ENCODE data around the gene DEPDC4.
"Not testable (repeated sequence)": the region's sequence is repeated elsewhere in the genome, so short reads cannot be mapped to it uniquely, and the experiment has no call there.

DEPDC4 gene

DNA sequence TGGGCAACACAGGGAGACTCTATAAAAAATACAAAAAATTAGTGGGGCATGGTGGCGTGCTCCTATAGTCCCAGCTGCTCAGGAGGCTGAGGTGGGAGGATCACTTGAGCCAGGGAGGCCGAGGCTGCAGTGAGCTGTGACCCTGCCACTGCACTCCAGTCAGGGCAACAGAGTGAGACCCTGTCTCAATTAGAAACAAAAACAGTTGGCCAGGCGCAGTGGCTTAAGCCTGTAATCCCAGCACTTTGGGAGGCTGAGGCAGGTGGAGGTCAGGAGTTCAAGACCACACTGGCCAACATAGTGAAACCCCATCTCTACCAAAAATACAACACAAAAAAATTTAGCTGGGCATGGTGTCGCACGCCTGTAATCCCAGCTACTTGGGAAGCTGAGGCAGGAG is 1.8 kb downstream of the DEPDC4 start:
- DNase-seq: not testable (repeated sequence)

DNA sequence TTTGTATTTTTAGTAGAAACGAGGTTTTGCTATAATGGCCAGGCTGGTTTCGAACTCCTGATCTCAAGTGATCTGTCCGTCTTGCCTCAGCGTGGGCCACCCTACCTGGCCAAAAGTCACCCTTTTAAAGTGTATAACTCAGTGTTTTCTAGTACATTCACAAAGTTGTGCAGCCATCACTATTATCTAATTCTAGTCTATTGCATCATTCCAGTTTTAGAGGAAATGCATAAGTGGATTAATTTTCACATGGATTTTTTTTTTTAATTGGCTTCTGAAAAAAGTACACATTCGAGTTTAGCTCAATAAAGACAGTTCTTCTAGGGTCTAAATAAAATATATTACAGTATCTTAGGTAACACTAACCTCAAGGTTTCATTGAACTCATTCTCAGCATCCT is 3.7 kb downstream of the DEPDC4 start:
- DNase-seq: no peak

DNA sequence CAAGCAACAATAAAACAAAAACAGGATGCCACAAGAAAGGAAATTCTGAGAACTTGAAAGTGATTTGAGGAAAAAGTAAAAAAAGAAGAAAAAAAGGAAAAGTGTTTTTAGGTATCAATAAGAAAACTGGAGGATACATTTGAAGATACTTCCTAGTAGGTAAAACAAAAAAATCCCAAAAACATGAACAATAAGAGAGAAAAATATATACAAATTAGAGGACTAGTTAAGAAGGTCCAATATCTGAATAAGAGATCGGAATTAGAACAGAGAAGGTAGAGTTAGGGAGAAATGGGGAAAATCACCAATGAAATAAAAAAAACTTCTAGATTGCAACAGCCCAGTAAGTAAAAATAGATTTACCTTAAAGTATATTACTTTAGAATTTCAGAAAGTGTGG is 8.8 kb downstream of the DEPDC4 start:
- no peak for DNase-seq

DNA sequence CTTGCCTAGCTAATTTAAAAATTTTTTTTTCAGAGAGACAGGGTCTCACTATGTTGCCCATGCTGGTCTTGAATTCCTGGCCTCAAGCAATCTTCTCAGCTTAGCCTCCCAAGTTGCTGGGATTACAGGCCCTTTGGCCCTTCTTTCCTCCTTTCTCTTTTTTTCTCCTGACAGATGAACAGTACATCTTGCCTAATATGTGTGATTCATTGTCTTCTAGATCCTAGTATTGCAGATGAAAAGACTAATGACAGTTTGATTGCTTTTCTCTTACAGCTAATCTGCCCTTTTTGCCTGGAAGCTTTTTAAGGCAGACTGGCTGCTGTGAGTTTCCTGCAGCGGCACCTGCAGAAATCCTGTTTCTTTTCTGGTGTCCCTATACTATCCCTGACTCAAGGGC is 12.0 kb downstream of the DEPDC4 start:
- no peak for DNase-seq

DNA sequence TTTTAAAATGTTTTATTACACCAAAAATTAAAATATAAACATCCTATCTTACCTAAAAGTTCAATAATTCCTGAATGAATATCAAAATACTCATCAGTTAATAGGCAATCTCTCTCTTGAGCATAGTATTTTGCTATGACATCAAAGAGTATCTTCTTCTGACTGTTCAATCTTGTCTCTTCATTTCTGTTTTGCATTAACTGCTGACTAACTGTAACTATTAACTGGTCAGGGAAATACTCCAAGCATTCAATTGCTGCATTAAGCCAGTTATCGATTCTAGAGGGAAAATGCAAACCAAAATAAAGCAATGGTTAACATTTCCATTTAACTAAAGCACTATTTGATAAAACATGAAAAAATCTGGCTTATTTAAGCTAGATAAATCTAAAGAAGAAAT is 13.4 kb downstream of the DEPDC4 start:
- no peak for DNase-seq

DNA sequence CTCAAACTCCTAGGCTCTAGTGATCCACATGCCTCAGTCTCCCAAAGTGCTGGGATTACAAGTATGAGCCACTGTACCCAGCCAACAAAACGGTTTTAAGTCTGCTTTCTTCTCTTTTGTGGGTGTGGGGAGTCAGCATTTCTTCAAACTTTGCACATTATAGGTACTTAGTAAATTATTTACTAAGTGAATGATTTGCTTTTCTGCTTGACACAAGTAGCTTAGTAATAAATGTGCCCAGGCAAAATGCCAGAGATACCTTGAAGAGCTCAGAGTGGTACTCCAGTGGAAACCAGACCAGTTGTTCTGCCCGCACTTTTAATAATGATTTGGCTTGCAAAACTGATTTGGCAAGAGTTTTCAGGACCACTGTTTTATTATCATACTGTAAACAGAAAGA is 15.0 kb downstream of the DEPDC4 start:
- DNase-seq: no peak

DNA sequence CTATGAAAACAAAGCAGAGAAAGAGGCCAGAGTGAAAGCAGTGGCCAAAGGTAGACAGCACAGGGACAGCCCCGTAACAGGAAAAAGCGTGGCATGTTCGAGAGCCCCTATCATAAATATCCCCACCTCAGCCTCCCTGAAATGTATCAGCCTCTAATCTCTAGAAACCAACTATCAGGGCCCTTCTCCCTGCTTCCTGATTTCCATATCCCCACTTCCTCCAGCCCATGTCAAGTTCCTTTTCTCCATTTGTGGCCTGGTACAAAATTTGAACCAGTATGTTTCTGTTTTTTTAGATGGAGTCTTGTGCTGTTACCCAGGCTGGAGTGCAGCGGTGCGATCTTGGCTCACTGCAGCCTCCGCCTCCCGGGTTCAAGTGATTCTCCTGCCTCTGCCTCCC is 16.9 kb downstream of the DEPDC4 start:
- no peak for DNase-seq

DNA sequence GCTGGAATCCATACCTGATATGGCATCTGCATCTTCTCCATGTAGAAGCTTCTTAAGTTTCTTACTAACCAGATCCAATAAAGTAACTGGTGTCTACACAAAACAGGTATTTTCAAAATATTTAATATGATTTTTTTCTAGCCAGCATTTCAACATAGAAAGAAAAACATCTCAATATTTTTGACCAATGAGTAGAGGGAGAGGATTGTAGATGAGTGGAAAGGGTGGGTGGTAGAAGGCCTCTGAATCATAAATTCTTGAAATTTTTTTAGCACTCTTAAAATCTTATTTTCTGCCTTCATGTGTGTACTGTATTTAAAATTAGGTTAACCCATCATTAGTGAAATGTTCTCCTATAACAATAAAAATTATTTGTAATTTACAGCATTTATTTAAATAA is 18.0 kb downstream of the DEPDC4 start:
- no peak for DNase-seq

DNA sequence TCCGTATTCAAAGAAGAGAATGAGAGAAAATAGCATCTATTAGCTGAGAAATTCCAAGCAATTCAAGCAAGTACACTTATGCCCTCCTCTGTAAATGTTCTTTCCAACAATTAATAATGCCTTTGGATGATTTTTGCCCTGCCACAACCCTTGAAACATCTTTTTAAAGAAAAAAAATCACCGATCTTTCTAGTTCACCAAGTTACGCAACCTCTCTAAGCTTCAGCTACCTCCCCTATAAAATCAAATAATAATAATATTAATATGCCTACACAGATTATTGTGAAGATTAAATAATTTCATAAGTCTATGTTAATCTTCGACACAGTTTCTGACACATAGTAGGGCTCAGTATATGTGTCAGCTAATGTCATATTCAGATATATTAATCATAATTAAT is 19.1 kb downstream of the DEPDC4 start:
- DNase-seq: no peak

DNA sequence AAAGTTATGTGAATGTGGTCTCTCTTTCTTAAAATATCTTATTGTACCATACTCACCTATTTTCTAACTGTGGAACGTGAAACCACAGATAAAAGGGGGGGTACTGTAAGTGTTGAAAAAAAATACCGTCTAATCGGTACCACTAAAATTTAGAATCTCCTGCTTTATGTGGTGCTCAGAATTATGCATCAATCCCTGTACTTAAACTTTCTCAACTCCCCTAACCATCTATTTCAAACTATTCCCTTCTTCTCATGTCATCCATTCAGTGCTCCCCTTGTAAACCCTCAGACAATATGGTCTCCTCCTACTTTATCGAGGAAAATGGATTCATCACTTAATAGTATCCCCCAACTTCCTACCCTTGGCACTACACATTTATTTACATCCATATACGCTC is 23.7 kb downstream of the DEPDC4 start:
- no peak for DNase-seq

DNA sequence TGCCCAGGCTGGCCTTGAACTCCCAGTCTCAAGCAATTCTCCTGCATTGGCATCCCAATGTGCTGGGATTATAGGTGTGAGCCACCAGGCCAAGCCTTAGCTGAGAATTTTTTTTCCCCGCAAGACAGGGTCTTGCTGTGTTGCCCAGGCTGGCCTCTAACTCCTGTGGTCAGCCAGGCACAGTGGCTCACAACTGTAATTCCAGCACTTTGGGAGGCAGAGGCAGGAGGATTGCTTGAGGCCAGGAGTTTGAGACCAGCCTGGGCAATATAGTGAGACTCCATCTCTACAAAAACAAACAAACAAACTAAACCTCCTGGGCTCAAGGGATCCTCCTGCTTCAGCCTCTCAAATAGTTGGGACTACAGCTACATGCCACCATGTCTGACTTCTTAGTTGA is 27.3 kb downstream of the DEPDC4 start:
- DNase-seq: no peak

DNA sequence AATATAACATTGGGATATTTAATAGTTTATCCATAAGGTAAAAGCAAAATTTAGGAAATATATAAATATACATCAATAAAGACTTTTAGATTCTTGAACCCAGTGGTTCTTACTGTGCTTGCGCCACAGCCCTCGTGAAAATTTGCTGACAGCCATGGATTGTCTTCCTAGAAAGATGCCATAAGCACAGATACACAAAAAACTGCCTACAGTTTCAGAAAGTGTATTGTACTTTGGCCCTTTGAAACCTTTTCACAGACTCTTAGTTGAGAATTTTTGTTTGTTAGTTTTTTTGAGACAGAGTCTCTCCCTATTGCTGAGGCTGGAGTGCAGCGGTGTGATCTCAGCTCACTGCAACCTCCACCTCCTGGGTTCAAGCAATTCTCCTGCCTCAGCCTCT is 28.1 kb downstream of the DEPDC4 start:
- DNase-seq: no peak

DNA sequence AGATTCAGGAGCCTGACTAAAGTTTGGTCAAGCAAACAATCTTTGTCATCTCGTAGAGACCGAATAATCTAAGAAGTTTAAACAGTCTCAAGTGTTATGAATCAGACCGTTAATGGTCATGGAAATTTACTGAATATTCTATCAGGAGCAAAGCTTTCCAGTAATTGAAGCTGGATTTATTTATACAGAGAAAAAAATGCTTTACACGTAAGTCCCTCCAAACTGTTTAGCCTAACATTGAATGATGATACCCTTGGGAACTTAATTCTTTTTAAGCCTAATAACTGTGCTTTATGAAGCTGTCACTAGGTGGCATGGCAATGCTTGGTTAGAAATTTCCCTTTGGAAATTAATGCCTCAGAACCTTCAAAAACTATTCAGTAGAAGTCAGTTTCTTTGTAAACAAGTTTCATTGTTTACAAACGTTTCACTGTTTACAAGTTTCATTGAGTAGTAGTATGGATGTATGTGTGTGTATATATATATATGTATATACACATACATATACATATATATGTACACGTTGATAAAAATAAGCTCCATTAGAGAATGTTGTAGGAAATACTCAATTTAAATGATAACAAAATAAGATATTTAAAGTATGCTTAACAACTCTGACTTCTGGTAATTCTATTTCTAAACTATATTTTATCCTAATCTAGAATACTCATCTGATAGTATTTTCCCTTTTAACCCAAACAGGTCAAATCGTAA is 32.1 kb downstream of the DEPDC4 start:
- DNase-seq: peak in 2 of 56 donors; percentile 0 to 1

DNA sequence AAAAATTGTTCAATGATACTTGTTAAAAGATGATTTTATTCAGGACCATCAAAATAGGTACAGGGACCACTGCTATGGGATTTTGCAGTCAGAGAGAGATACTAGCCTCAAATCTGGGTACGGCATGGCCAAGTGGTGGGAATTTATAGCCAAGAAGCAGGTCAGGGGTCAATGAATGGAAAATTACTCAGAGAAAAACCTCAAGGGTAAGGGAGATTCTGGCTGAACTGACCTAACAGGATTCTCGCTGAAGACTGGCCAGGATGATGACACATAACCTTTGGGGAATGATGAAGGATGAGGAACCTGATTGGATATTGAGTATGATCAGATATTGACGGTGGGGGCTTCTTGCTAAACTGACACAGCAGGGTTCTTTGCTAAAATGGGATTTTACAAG is 32.7 kb downstream of the DEPDC4 start:
- DNase-seq: no peak

DNA sequence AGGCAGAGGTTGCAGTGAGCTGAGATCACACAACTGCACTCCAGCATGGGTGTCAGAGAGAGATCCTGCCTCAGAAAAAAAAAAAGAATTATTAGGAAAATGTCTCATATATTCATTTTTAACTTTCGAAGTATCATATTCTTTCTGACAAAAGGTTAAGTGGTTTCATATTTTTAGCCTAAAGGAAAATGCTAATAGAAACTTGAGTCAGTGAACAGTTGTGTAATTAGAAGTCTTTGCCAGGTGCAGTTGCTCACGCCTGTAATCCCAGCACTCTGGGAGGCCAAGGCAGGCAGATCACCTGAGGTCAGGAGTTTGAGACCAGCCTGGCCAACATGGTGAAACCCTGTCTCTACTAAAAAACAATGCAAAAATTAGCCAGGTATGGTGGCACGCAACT is 35.0 kb downstream of the DEPDC4 start:
- not testable (repeated sequence) for DNase-seq

DNA sequence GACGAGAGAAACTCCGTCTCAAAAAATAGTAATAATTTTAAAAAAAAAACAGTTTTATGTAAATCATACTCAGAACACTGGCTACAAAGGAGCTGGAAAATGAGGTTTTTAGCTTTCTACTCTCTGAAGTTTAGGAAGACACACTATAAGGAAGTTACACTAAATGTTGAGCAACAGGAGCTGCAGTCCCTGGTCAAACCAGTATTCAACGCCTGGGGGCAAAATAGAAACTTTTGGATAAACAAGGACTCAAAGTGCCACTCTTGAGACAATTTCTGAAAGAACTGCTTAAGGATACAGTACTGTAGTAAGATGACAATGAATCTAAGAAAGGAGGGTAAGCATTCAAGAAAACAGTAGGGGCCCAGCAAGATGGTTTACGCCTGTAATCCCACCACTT is 37.0 kb downstream of the DEPDC4 start:
- no peak for DNase-seq

DNA sequence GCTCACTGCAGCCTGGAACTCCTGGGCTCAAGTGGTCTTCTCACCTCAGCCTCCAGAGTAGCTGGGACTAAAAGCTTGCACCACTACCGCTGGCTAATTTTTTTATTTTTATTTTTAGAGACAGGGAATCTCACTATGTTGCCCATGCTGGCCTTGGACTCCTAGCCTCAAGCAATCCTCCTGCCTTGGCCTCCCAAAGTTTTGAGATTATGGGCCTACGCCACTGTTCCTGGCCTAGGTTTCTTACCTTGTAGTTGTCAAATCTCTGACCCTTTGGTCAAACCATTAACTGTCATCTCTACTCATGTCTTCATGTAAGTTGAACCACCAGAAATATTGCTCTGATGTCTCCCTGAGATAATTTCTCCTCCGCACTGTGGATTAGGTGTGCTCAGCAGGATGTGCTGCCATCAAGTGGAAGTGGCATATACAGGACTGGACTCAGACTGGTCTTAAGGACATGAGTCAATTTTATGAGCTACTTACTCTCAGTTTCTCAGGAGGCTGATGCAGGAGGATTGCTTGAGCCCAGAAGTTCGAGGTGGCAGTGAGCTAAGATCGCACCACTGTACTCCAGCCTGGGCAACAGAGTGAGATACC is 37.7 kb downstream of the DEPDC4 start:
- no peak for DNase-seq

DNA sequence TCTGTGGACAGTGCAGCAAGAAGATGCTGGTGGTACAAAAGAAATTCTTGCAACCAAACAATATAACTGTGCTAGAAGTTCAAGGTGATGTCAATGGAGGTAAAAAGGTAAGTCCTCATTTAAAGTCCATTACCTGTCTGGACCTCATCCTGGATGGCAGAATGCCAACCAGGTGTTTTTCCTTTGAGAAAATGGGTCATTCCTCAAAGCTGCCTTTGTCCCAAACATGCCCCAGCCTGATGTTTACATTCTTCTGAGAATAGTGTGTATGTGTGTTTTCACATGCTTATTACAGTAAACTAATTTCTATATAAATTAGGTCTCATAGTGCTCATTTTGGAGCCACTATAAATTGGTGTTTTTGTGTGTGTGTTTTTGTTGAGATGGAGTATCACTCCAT is 41.4 kb downstream of the DEPDC4 start:
- no peak for DNase-seq

DNA sequence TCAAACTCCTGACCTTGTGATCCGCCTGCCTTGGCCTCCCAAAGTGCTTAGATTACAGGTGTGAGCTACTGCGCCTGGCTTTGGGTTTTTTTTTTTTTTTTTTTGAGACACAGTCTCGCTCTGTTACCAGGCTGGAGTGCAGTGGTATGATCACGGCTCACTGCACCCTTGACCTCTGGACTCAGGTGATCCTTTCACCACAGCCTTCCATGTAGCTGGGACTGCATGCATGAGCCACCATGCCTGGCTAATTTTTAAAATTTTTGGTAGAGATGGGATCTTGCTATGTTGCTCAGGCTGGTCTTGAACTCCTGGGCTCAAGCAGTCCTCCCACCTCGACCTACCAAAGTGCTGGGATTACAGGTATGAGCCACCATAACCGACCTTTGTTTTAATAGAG is 44.7 kb downstream of the DEPDC4 start:
- DNase-seq: not testable (repeated sequence)

DNA sequence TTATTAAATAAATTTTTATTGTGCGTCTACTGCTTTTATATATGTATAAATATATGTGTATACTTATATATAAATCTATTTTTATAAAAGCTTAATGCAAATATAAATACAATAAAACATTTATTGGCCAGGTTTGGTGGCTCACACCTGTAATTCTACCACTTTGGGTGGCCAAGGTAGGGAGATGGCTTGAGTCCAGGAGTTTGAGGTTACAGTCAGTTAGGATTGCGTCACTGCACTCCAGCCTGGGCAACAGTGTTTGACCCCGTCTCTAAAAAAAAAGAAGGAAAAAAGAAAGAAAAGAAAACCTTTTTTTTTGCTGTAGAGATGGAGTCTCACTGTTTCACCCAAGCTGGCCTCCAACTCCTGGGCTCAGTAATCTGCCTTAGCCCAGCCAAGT is 45.4 kb downstream of the DEPDC4 start:
- no peak for DNase-seq

DNA sequence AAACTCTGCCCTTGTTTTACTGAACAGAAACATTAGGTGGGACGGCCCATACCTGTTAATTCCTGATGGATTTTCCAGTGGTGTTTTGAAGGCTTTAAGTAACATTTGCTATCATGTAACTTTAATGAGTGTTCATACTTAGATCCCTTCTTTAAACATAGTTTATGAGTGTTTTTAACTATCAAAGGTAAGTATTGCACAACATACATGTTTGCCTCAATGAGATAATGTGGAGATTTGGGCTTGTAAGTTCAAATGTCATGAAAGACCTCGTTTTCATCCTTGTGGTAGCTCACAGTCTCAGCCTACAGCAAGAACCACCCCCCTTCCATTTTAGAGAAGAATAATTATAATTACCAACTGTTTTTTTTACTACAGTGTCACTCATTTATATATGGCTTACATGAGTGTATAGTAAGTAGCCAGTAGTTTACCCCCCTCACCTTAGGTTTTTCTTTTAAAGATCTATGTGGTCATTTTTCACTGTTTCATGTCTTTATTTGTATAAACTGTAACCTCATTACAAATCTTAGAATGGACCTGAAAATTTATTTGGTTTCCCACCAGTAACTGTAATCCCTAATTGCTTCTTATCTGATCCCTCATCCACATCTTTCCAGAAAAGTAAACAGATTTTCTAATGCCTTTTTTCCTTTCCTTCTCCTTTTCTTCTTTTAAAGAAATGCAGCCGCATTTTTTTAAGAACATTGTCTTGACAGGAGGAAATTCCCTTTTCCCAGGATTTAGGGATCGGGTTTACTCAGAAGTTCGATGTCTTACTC is 47.4 kb downstream of the DEPDC4 start:
- no peak for DNase-seq

DNA sequence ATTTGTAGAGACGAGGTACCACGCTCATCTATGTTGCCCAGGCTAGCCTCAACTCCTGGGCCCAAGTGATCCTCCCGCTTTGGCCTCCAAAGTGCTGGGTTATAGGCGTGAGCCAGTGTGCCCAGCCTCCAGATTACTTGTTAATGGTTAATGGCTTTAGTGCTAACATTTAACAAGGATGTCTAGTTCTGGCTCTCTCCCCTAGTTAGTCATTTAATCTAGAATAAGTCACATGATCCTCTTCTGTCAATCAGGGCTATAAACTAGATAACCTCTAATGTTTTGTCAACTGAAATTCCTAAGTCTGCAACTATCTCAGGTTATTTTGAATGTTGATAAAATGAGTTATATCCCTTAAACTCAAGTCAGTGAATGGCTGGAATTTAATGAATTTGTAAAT is 50.5 kb downstream of the DEPDC4 start:
- DNase-seq: no peak

DNA sequence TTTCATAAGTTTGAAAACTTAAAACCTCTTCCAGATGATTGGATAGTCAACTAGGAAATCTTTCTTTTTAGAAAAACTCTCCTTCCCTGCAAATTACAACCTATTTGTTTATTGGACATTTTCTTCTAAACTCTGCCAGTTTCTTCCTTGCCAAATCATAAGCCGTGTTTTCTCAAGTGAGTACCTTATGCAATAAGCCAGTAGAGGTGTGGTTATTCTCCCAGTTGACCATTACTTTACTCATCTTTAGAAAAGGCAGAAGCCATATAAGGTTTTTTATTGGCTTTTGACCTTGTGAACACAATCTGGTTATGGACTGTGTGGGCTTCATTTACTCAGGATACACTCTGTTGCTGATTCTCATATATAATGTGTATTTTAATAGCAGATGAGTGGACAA is 51.7 kb downstream of the DEPDC4 start:
- DNase-seq: no peak

Data from nucleus accumbens (tissue), 56 donors.